ENCODE results near the gene HSPA12A. TPM values are rescaled to one million over a fixed set of nuclear protein-coding genes. Genes with fewer than 3 reads are reported as not detected.
A peak's percentile ranks its signal among the peaks of the same experiment; 100 is the strongest.

HSPA12A gene
- total RNA-seq, 4 donors from 2014 or later, result 9.6 to 26.6 (median 18.2) TPM

GRCh38 chr10:116770281-116770680 lies 27.9 kb upstream of the HSPA12A start:
- H3K4me1 ChIP-seq, result peaks cover 40% of the 10 kb centered on the region
- H3K9me3 ChIP-seq, result no peaks in the 10 kb centered on the region
- WGBS, result 90% methylated on average over 9 of the region's 10 CpGs
- no peak overlapping the region for H3K27ac ChIP-seq
- no peaks in the 10 kb centered on the region for H3K27me3 ChIP-seq
- no peak overlapping the region for H3K4me3 ChIP-seq
- no peaks in the 10 kb centered on the region for H3K36me3 ChIP-seq
- TF ChIP-seq POLR2A (IDR thresholded peaks at IDR 0.05) (no peak), EP300 (IDR thresholded peaks at IDR 0.05) (no peak), POLR2AphosphoS5 (IDR thresholded peaks at IDR 0.05) (no peak)
- TF ChIP-seq, protein P1, sequence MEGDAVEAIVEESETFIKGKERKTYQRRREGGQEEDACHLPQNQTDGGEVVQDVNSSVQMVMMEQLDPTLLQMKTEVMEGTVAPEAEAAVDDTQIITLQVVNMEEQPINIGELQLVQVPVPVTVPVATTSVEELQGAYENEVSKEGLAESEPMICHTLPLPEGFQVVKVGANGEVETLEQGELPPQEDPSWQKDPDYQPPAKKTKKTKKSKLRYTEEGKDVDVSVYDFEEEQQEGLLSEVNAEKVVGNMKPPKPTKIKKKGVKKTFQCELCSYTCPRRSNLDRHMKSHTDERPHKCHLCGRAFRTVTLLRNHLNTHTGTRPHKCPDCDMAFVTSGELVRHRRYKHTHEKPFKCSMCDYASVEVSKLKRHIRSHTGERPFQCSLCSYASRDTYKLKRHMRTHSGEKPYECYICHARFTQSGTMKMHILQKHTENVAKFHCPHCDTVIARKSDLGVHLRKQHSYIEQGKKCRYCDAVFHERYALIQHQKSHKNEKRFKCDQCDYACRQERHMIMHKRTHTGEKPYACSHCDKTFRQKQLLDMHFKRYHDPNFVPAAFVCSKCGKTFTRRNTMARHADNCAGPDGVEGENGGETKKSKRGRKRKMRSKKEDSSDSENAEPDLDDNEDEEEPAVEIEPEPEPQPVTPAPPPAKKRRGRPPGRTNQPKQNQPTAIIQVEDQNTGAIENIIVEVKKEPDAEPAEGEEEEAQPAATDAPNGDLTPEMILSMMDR (IDR thresholded peaks at IDR 0.05), result no peak
- DNase-seq (ENCODE audit: low spot score in 2 of 2), result peak; percentile 61 to 73

DNA sequence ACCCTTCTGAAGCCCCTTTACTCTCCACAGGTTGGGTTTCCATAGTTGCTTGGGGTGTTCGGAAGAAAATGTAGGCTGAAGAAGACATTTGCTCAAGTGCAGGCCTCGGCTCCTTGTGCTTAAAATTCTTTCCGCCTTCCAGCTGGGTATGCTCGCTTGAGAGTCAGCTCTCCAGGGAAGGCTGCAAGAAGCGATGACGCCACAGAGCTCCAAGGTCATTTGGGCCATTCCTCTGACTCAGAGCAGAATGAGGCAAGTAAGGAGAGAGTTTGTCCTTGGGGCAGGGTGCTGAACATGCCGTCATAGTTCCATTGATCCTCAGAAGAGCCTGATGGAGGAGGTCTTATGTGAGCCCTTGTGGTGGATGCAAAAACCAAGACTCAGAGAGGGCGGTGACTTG lies 27.4 kb upstream of the HSPA12A start:
- WGBS, result 93% methylated on average over 8 of the region's 8 CpGs
- Histone ChIP-seq H3K4me3 (no peak overlapping the region), H3K27ac (no peak overlapping the region), H3K27me3 (no peaks in the 10 kb centered on the region), H3K36me3 (no peaks in the 10 kb centered on the region), H3K9me3 (peaks cover 5% of the 10 kb centered on the region), H3K4me1 (peaks cover 40% of the 10 kb centered on the region)
- TF ChIP-seq EP300 (IDR thresholded peaks at IDR 0.05), result no peak
- TF ChIP-seq, protein P1 (IDR thresholded peaks at IDR 0.05), result no peak
- no peak for TF ChIP-seq POLR2AphosphoS5 (IDR thresholded peaks at IDR 0.05)
- TF ChIP-seq POLR2A (IDR thresholded peaks at IDR 0.05), result no peak
- DNase-seq (ENCODE audit: low spot score in 2 of 2), result peak; percentile 42 to 52

- Histone ChIP-seq H3K4me1 (peaks cover 37% of the 10 kb centered on the region), H3K36me3 (no peaks in the 10 kb centered on the region), H3K27me3 (no peaks in the 10 kb centered on the region), H3K27ac (no peak overlapping the region), H3K9me3 (peaks cover 5% of the 10 kb centered on the region), H3K4me3 (no peak overlapping the region)
- DNase-seq (ENCODE audit: low spot score in 2 of 2), result peak; percentile 27 to 52
- WGBS, result 83% methylated on average over 5 of the region's 7 CpGs
- TF ChIP-seq POLR2AphosphoS5 (IDR thresholded peaks at IDR 0.05) (no peak), POLR2A (IDR thresholded peaks at IDR 0.05) (no peak), EP300 (IDR thresholded peaks at IDR 0.05) (no peak)
- TF ChIP-seq, protein P1 (IDR thresholded peaks at IDR 0.05), result no peak
These were observed 27.0 kb upstream of the HSPA12A start for GRCh38 chr10:116769368-116769767.

DNA sequence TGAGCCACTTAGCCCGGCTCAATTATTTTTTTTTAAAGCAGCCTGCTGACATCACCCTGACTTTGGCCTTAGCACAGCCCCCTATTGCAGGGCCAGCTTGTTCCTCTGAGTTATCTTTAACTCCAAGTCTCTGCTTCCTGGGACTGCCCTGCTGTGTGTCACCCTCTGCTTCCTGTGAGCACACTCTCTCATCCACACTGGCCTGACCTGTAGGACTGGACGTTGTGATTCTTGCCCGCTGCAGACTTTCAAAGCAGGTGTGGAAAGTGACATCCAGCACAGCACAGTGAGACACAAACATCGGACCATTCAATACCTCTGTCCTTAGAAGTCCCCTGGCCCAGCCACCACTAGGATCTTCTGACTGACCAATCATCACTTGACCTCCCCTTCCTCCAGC lies 26.4 kb upstream of the HSPA12A start:
- H3K9me3 ChIP-seq, result peaks cover 5% of the 10 kb centered on the region
- 78% methylated on average over 4 of the region's 4 CpGs for WGBS
- H3K4me3 ChIP-seq, result no peak overlapping the region
- no peaks in the 10 kb centered on the region for H3K27me3 ChIP-seq
- TF ChIP-seq, protein P1 (IDR thresholded peaks at IDR 0.05), result no peak
- TF ChIP-seq EP300 (IDR thresholded peaks at IDR 0.05) (no peak), POLR2AphosphoS5 (IDR thresholded peaks at IDR 0.05) (no peak), POLR2A (IDR thresholded peaks at IDR 0.05) (no peak)
- peak; percentile 48 to 65 for DNase-seq (ENCODE audit: low spot score in 2 of 2)
- H3K27ac ChIP-seq, result no peak overlapping the region
- H3K4me1 ChIP-seq, result peaks cover 37% of the 10 kb centered on the region
- H3K36me3 ChIP-seq, result no peaks in the 10 kb centered on the region

DNA sequence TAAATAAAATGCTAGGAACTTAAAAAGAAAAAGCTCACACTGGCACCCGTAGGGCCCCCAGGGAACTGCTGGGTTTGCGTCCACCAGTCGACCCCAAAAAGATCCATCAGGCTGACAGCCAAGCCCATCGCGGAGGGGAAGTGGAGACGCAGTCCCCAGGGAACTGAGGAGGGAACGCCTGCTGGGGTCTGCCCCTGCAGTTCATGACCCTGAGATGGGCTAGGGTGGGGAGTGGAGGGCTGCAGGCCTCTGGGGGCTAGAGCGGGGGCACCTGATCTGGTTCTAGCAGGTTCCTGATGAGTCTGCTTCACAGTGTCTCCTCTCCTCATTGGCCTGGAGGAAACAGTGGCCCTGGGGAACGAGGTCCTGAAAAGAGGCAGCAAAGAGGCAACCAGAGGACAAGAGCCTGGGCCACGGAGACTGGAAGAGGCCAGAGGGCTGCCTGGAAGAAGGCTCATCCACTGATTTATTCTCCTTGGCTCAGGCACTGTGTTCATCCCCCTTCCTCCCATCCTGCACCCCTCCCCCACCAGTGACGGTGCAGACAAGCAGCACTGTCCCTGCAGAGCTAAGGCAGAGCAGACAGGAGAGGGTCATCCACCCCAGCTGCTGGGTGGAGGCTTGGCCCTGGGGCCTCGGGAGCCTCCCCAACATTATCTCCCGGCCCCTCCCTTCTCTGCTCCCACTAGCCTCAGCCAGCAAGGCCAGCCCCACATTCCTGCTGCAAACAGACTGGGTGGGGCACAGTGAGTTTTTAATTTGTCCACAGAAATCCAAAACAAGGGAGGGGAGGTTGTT lies 24.7 kb upstream of the HSPA12A start:
- Histone ChIP-seq H3K27me3 (no peaks in the 10 kb centered on the region), H3K4me1 (peaks cover 34% of the 10 kb centered on the region), H3K27ac (no peak overlapping the region), H3K9me3 (peaks cover 5% of the 10 kb centered on the region), H3K36me3 (no peaks in the 10 kb centered on the region), H3K4me3 (no peak overlapping the region)
- no peak for TF ChIP-seq POLR2A (IDR thresholded peaks at IDR 0.05)
- 42% methylated on average over 13 of the region's 13 CpGs for WGBS
- DNase-seq (ENCODE audit: low spot score in 2 of 2), result peak; percentile 58 to 80
